TTC549 (cell line): ENCODE measurements around the gene ESRRG.
"Not testable (repeated sequence)": the region's sequence is repeated elsewhere in the genome, so short reads cannot be mapped to it uniquely, and the experiment has no call there.

Experiments used
- FAIRE-seq: peaks from 2 replicates; lab custom pipeline; 2012; peaks lifted over from hg19 to GRCh38; lab: Jason Lieb, UNC

Gene ESRRG

DNA sequence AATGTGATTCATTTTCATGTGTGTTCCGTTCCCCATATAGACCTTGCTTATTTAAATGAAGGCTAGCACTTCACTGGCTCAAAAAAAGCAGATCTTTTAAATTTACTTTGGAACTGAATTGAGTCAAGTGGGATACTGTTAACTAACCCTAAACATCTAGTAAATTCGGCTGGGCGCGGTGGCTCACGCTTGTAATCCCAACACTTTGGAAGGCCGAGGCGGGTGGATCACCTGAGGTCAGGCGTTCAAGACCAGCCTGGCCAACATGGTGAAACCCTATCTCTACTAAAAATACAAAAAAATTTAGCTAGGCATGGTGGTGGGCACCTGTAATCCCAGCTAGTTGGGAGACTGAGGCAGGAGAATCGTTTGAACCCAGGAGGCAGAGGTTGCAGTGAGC, 19.2 kb downstream of the ESRRG start:
- FAIRE-seq, result not testable (repeated sequence)

DNA sequence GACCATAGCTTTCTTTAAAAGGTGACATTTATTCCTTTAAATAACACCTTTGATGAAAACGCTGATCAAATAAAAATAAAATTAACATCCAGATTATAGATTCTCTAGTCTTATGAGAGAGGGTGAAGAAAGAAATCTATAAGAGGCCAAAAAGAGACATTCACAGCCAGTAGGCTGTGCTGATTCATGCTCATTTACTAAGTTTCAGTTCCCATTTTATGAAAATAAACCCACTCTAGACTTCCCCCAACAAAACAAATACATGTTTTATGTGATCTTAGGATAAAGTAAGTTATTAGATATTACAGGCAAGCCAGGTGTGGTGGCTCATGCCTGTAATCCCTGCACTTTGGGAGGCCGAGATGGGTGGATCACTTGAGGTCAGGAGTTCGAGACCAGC, 21.1 kb downstream of the ESRRG start:
- FAIRE-seq, result peak; percentile 39

DNA sequence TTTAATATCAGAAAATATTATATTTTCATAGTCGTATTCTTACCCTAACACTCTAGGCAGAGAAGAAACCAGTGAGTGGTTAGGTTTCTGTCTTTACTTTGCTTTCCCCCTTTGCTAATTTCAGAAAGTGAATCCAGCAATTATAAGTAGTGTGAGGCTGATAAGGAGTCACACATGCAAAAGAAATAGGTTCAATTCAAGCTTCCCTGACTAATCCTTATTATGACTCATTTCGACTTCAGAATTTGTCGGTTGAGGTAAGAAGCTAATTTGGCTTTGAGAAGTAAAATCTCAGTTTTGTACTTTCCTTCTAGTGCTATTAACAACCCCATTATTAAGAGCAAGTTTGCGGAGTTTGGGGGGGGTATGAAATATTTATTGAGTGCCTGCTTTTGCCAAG, 22.4 kb downstream of the ESRRG start:
- no peak for FAIRE-seq

DNA sequence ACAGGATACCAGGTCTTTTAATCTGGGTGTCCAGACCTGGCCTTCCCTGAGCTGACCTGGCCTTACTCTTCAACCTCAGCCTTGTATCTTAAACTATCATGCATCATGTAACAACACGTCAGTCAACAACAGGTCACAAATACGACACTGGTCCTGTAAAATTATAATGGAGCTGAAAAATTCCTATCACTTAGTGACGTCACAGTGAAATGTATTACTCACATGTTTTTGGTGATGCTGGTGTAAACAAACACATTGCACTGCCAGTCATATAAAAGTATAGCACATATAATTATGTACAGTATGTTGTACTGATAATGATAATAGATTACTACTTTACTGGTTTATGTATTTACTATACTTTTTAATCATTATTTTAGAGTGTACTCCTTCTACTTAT, 31.5 kb downstream of the ESRRG start:
- no peak for FAIRE-seq

DNA sequence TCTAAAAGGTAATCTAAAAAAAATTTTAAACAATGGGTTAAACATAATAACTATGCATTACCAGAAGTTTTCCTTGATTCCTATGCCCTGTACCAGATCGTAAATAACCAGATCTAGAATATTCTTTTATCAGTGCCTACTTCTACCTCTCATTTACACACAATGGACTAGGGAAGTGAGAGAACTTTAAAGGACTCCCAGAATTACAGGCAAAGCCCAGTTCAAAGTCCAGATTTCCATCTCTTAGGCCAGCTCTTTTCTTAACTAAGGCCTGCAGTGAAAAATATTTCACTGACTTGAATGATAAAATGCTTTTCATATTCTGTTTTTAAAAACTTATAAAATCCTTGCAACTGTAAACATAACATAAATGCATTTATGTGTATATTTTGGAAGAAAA, 32.6 kb downstream of the ESRRG start:
- FAIRE-seq, result no peak

DNA sequence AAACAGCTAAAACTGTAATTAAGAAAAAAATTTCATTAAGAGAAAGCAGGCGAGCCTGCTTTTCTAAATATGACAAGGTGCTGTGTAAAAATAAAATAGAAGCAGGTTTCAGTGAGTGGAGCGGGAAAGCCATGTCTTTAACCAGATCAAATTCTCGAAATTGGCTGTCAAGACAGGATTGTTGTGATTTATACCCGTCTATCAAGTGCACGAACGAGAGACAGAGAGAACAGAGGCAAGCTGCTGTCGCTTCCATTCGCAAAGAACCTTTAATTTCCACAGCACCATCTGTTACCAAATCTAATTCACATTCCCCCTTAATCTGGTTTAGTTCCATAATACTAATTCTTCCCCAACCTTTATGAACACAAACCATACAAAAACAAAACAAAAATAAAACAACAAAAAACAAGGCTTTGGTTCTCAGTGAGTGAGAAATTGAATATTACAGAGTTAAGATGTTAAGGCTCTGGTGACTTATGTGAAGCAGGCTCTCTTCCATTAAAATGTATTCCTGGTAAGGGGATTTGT, 35.0 kb downstream of the ESRRG start:
- no peak for FAIRE-seq

DNA sequence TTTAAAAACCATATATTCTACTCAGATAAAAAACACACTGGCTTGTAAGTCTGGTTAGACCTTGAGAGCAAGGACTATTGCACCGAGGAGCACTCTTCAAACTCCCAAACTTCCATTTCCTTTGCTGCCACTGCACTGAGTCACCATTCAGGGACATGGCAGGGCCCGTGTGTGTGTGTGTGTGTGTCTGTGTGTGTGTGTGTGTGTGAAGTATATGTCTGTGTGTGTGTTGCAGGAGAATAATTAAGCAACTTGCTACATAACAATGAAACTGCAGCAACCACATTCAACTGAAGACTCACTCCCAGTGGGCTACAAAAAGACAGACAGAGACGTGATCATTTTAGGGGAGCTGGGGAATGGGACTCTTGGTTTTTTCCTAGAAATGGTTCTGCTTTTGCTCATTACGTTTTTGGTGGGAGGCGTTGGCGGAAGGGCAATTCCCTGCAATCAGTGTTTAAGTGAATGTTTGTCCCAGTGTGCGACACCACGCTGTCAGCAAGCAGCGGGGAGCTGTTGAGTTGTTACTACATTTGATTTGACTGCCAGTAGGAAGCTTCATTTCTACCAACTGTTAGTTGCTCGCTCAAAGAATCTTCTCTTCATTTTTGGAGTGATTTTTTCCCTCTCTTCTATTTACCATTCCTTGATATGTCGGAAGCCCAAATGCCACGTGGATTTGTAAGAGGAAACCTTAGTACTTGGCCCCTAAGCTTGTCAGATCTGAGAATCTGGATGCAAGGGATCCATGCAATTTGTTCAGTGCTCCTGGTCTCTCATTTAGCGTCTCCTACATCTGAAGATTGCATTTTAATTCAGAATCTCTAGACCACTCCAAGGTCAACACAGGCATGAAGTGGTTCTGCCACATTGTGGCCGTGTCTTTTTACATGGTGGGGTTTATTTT, 36.1 kb downstream of the ESRRG start:
- FAIRE-seq, result no peak

DNA sequence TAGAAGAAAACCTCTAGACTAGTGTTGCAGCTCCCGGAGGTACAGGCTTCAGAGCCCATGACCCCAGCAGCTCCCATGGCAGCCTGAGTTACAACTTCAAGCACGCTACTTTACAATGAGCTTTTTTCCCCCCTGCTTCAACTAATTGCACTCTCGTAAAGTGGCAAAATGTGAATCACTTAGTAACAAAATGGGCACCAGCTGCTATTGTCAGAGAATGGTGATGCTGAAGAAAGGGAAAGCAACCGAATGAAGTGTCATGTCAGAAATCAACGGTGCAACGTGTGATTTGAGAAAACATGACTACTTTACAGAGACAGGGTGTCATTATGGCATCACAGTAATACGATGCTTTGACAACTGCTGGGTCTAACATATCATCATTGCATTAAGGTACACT, 40.5 kb downstream of the ESRRG start:
- no peak for FAIRE-seq

DNA sequence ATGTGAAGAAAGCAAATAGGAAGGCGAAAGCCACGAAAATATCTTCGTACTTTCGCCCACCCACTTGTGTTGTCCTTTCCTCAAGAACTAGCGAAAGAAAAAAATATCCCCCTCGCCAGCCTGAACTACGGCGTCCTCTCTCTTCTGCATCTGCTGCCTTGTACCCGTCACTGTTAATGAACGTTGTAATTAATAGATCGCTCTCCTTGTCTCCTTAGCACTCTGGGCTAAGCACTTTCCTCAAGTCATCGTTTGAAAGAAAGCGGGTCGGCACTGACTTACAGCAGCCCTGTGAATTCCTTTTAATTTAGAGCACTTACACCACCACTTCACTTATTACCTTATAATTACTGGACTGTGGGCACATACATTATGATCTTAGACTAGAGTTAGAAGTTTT, 44.1 kb downstream of the ESRRG start:
- no peak for FAIRE-seq

DNA sequence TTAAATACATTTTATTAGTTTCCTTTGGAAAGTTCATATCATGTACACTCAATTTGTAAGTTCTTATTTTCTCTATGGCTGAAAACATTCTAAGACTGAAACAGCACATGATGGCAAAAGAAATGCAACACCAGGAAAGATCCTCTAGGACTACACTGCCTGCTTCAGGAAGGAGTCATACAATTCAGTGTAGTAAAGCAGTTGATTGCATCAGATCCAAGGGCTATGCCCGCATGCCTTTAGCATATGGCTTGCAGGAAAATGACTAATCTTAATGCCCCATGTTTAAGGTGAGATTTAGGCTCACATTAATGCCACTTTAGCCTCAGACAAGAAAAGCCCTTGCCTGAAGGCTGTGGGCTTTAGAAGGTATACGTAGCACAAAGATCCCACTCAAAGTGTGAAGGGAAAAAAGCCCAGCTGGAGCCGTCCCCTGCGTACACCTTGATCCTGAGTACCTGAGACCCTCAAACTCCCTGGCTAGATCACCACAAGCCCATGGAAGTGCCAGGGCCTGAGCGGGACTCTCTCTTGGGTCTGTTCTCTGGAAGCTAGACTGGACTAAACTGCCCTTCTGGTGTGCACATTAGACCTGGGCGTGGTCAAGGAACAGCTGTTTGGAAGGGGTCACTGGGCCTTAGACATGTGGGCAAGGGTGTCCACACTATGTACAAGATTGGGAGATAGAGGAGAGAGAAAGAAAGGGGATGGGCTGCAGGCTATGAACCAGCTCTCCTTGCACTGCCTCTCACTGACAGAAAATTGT, 52.9 kb downstream of the ESRRG start:
- no peak for FAIRE-seq

DNA sequence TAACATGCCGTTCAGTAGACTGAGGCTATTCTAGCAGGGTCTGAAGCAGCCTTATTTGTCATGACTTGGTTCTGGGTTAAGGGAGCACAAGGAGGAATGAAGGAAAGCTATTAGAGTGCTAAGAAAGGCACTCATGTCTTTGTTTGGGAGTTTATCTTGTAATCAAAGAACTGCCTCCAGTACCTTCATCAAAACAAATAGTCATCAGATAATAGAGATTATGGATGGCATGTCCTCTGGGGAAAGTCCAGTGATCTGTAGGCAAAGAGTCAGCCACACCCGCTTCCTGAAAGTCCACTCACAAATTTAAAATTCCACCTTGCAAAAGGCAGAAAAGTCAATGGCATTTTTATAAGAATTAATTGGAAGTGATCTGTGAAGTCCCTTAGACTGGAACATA, 56.8 kb downstream of the ESRRG start:
- no peak for FAIRE-seq

DNA sequence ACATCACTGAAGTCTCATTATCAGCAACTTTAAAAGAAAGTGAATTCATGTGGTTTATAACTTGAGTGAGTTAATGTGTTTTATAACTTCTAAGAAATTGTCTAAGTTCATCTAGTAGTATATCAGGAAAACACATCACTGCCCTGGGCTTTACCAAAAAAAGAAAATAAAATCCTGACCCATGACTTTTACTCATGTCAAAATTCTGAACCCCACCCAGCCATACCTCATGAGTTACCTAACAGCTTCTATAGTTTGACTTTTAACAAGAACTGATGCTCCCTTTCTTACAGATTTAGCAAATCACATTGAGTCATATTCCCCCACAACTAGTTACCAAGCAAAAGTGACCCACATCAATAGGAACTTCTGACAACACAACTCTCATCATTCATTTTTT, 57.4 kb downstream of the ESRRG start:
- FAIRE-seq, result no peak

DNA sequence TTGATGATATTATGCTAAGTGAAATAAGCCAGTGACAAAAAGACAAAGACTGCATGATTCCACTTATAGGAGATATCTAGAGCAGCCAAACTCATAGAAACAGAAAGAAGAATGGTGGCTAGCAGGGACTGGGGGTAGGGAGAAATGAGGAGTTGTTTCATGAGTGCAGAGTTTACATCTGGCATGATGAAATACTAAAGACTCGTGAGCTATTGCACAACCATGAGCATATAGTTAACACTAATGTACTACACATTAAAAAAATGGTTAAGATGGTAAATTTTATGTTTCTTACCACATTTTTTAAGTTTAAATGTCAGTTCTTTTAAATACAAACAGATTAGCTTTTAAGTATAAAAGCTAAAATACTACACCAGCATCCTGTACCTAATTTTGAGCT, 57.8 kb downstream of the ESRRG start:
- no peak for FAIRE-seq

DNA sequence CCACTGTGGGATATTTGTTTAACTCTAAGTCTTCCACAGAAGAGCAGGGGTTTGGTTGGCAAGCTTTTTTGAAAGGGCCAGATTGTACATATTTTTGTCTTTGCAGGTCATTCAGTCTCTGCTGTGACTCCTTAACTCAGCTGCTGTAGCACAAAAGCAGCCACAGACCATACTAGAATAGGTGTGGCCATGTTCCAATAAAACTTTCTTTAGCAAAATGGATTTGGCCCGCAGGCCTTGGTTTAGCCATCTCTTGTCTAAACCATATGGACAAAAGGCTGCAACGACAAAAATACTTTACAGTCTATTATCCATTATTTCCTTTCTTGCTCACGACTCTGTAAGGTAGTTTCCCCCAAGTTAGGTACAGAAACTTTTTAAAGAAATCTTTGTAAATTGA, 60.5 kb downstream of the ESRRG start:
- no peak for FAIRE-seq

DNA sequence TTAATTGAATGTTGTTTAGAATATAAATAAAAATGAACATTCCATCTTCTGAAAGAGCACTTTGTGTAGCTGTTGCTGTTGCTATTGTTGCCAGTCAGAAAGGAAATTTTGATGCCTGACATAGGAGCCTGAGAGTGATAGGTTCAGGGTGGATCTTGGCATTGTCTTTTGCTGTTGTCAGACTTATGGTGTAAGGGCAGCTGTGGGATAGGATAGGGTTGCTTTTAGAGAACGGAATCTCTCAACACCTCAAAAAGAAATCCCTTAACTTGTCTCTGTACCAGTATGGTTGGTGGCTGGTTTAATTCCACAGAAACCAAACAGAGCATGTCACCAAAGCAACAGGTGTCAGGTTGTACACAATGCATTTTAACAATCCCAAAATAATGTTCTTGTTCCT, 62.7 kb downstream of the ESRRG start:
- no peak for FAIRE-seq

DNA sequence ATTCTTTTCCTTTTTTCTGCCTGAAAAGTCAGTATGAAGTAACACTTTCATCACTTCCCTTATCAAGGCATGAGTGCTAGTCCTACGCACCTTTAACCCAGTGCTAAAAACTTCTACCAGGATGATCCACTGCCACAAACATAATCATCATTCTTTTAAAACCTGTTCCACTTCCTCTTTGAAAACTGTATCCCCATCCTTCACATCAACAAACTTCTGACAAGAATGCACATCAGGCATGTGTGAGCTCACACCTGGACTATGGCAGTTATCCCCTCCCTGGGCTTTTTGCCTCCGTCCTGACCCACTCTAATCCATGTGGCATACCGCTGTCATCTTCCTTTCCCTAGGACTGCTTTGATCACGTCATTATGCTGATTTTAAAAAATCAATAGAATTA, 70.2 kb downstream of the ESRRG start:
- FAIRE-seq, result no peak

DNA sequence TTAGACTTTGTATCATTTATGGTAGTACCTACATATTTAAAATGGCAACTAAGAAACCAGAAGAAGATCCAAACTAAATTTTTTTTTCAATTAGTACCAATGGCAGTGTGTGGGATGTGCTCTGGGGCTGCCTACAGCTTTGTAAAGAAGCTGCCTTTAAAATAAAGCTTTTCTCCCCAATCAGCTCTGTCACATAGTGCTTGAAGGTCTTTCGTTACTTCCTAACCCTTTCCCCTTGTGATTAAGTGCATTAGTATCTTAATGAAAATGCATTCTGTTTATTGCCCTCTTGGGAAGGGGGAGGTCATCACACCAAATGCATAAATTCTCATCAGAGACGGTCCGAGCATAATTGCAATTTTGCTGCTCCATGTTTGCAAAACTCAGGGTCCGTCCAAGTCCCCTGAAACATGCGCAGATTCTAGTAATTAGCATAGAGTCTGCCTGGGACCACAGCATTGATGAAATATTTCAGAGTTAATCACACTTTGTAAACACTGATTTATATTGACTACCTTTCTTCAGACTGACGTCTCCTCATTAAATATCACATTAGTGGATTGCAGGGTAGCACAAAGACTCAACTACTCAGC, 71.3 kb downstream of the ESRRG start:
- no peak for FAIRE-seq

DNA sequence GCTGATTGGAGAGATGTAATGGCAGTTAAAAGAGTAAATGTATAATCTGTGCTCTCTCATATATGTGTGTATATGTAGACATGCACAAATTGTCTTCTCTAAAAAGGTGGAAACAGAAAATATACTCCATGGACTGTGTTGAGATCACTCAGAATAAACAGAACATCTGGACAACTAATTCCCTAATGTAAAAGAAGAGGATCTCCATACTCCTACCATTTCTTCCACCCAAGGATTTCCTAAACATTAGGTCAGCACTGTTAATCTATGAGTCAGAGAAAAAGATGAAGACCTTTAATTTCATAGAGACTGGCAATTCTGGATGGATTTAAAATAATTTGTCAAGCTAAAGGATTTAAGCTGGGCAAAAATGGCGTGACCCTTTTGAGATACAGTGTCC, 80.1 kb downstream of the ESRRG start:
- no peak for FAIRE-seq

DNA sequence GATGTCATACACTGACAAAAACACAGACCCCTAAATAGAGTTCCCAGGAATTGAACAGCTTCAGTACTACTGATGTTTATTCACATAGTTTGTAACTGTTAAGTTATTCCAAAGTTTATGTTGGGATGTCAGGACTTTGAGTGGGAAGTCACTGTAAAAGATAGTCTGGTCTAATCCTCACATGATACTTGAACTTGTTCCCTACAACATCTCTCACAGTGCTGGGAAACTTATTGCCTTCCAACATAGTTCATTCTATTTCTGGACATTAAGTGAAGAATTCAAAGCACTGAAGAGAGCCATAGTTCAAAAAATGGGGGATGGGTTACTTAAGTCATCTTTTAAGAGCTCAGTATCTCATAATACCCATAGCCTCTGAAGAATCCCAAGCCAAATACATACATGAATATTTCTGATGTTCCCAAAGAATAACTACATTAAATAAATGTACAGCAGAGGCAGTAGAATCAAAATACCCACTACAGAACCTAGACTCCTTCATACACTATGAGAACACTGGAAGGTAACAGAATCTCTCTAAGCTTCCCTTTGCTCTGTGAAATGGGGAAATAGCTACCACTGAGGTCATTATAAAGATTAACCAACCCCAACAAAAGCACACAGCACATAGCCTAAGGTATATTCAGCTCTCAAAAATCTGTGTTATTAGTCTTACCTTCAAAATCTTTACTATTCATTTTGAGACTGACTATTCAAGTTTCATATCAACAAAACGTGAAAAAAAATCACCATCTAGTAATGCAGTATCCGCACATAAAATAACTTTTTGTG, 81.4 kb downstream of the ESRRG start:
- FAIRE-seq, result no peak

DNA sequence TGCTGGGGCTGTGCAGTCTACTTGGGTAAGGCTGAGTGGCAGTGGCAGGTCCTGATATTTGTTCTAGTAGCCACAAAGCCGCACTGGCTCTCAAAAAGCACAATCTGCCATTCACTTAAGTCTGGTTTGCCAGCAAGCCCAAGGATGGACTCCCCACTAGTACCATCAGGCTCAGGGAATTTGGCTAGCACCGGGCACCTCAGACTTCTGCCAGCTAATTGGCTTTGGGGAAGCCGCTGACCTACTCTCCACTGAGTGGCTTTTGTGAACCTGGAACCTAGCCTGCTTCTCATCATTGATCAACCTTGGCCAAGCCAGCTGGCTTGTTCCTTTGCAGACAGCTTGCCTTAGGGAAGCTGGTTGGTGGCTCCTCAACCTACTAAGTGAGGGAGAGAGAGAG, 83.1 kb downstream of the ESRRG start:
- no peak for FAIRE-seq

DNA sequence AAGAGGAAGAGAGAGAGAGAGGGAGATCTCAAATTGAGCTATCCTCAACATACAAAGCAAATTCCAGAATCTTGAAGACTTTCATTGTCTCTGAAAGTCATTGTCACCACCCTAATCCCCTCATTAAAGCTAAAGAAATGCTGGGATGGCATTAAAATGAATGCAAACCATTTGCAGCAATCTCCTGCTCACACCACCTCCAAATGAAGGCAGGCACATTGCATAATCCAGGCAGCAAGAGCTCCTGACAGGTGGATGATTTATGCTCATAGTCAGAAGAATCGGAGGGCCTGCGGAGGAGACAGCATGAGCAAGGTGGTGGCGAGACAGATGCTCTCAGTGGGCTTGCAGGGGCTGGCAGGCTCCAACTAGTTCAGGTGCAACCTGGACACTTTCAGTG, 90.2 kb downstream of the ESRRG start:
- no peak for FAIRE-seq

DNA sequence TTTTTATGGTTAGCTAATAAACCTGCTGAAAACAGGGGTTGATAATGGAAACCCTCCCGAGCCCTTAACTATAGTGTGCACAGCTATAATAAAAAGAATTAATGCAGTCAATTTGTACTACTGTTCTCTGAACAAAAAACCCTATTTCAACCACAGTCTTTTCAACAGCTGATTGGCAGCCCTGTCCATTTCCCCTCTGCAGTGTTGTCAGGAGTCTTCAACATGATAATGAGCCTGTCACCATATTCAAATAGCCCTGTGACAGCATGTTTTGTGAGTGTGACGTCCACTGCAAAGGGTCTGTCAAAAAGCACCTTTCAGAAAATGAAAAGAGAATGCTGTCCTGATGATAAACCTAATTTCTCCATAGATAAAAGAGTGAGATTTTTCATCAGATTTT, 92.7 kb downstream of the ESRRG start:
- FAIRE-seq, result no peak
